GM12891 (cell line): ENCODE measurements around the gene SEPTIN11.

Experiments
- POLR2A ChIP-seq: IDR thresholded peaks from 2 replicates; pipeline ENCODE4 v1.6.1; 2011; ENCODE audit warnings: low read depth, low read length, control low read depth
- POLR2AphosphoS5 ChIP-seq: IDR thresholded peaks from 2 replicates; pipeline ENCODE4 v1.6.1; 2011; ENCODE audit warnings: low read depth, low read length, control low read depth
- SPI1 ChIP-seq: IDR thresholded peaks from 2 replicates; pipeline ENCODE4 v1.6.1; 2011; ENCODE audit warnings: low read depth, low read length, control low read depth
- TAF1 ChIP-seq: IDR thresholded peaks from 2 replicates; pipeline ENCODE4 v1.6.1; 2011; ENCODE audit warnings: low read depth, low read length, control low read depth

- TF ChIP-seq SPI1 (no peak), TAF1 (no peak), POLR2A (no peak), POLR2AphosphoS5 (no peak)
These were observed 22.7 kb upstream of the SEPTIN11 start for GRCh38 chr4:76926841-76927240.
